ENCODE measurements around the gene PCSK4.
"Not testable (repeated sequence)": the region's sequence is repeated elsewhere in the genome, so short reads cannot be mapped to it uniquely, and the experiment has no call there.

Gene PCSK4

GRCh38 chr19:1521636-1522035 lies 31.5 kb upstream of the PCSK4 start:
- no peak for DNase-seq

- no peak for DNase-seq
Measured at GRCh38 chr19:1520203-1520780, 30.1 kb upstream of the PCSK4 start.

- not testable (repeated sequence) for DNase-seq
Measured at GRCh38 chr19:1519802-1520201, 29.7 kb upstream of the PCSK4 start.

GRCh38 chr19:1518471-1518870 lies 28.3 kb upstream of the PCSK4 start:
- no peak for DNase-seq

GRCh38 chr19:1516395-1516753 lies 26.2 kb upstream of the PCSK4 start:
- no peak for DNase-seq

- no peak for DNase-seq
Measured at GRCh38 chr19:1514986-1515721, 25.0 kb upstream of the PCSK4 start.

- no peak for DNase-seq
Measured at GRCh38 chr19:1514295-1514661, 24.1 kb upstream of the PCSK4 start.

- DNase-seq, result no peak
Measured at GRCh38 chr19:1513499-1514294, 23.5 kb upstream of the PCSK4 start.

GRCh38 chr19:1512671-1513498 lies 22.7 kb upstream of the PCSK4 start, which contains the start of gene ADAMTSL5:
ADAMTSL5 (minus strand) TSS chr19:1513019; CDS start chr19:1510943, 2,076 bp downstream.
- DNase-seq, result no peak

GRCh38 chr19:1511318-1512317 lies 21.5 kb upstream of the PCSK4 start:
- no peak for DNase-seq

GRCh38 chr19:1510807-1511206 lies 20.7 kb upstream of the PCSK4 start:
- no peak for DNase-seq

GRCh38 chr19:1510442-1510806 lies 20.3 kb upstream of the PCSK4 start:
- no peak for DNase-seq

- DNase-seq, result no peak
Measured at GRCh38 chr19:1509602-1510441, 19.7 kb upstream of the PCSK4 start.

GRCh38 chr19:1508507-1508856 lies 18.3 kb upstream of the PCSK4 start:
- no peak for DNase-seq

- DNase-seq, result no peak
Measured at GRCh38 chr19:1507763-1508506, 17.8 kb upstream of the PCSK4 start.

- DNase-seq, result no peak
Measured at GRCh38 chr19:1507192-1507660, 17.1 kb upstream of the PCSK4 start.

- no peak for DNase-seq
Measured at GRCh38 chr19:1505991-1506881, 16.1 kb upstream of the PCSK4 start.

- no peak for DNase-seq
Measured at GRCh38 chr19:1505012-1505411, 14.9 kb upstream of the PCSK4 start.
